Measurements from ENCODE around the gene STK11IP. TPM values are rescaled to one million over a fixed set of nuclear protein-coding genes. Genes with fewer than 3 reads are reported as not detected.
A peak's percentile ranks its signal among the peaks of the same experiment; 100 is the strongest.

STK11IP gene
- total and polyA plus RNA-seq, 2 of the 13 experiments (the other 11 are each of a cell fraction or from before 2014, with no cell fraction given) = 12.8 to 24.0 TPM

- Histone ChIP-seq H4K20me1 (ENCODE audit: insufficient read depth, low read length) (no peaks in the 10 kb centered on the region), H2AFZ (ENCODE audit: low read length) (no peak overlapping the region), H3K4me2 (ENCODE audit: low read depth, low read length) (peak overlapping the region; percentile 90), H3K36me3 (replicated peaks in 1 of 2; ENCODE audit: control insufficient read depth in 1 of 2, insufficient read depth in 2 of 2, low read length in 2 of 2) (peaks cover 12 to 22% of the 10 kb centered on the region in 2 experiments; a peak in 4 of 5 replicates), H3K9ac (ENCODE audit: insufficient read depth, low read depth, low read length) (peak overlapping the region; percentile 60), H3K4me1 (ENCODE audit: insufficient read depth, low read length) (peaks cover 30% of the 10 kb centered on the region), H3K79me2 (ENCODE audit: insufficient read depth, low read length) (no peaks in the 10 kb centered on the region), H3K27ac (ENCODE audit: extremely low read length, insufficient read depth, low read length) (peak overlapping the region; percentile 51), H3K9me3 (ENCODE audit: low read length) (no peaks in the 10 kb centered on the region), H3K4me3 (replicated peaks in 1 of 3; ENCODE audit: insufficient read depth in 1 of 3, low read depth in 2 of 3, low read length in 3 of 3) (peak overlapping the region; percentile 71 to 79 (median 73)), H3K27me3 (ENCODE audit: control insufficient read depth in 1 of 2, insufficient read depth in 2 of 2, low read length in 2 of 2) (no peaks in the 10 kb centered on the region)
- POLR2A ChIA-PET = interaction anchor here (0.7 to 3.3 kb wide), 13 partner anchors 8 to 303 kb away, joined by 3 to 28 read pairs (median 8); partner anchors contain the start of genes CHPF, DNPEP, GMPPA and INHA
- BruUV-seq (replicated peaks) = no TSS peak
- in situ Hi-C loops (cut with HindIII; ENCODE audit: extremely low pct_ligation_motif_present, low pct_unique_long_range_greater_than_20kb) = no loop called here
- FAIRE-seq = no peak
- no peak for DNase-seq (ENCODE audit: low spot score)
- ATAC-seq = peak; percentile 61
- CTCF ChIA-PET (ENCODE audit: low intra/inter-chr PET ratio, low total read pairs) = interaction anchor here (0.7 to 2.4 kb wide), 2 partner anchors 9 to 10 kb away, joined by 3 to 9 read pairs; no protein-coding TSS in a partner anchor
- intact Hi-C loops (cut with micrococcal nuclease; ENCODE audit: unreplicated experiment) = no loop called here
- WGBS (ENCODE audit: low lambda C conversion rate) = 42% methylated on average over 47 of the region's 54 CpGs
- peak; percentile 96; the same call in 1 of the 2 replicates for TF ChIP-seq ZNF572 (CRISPR knock-in tag; IDR thresholded peaks at IDR 0.05)
- TF ChIP-seq HES4 (CRISPR knock-in tag; IDR thresholded peaks at IDR 0.05; ENCODE audit: borderline replicate concordance) = no peak
- TF ChIP-seq RFXAP (CRISPR knock-in tag; IDR thresholded peaks at IDR 0.05; ENCODE audit: borderline replicate concordance) = 0 out of 2 replicates have a peak, but pooled peaks have one; percentile 2
- peak; percentile 48 for TF ChIP-seq RBM22 (optimal IDR thresholded peaks at IDR 0.05; ENCODE audit: low read length)
- TF ChIP-seq NCOR1 (IDR thresholded peaks at IDR 0.05; ENCODE audit: borderline replicate concordance, low read length) = no peak
- TF ChIP-seq ZNF558 (CRISPR knock-in tag; IDR thresholded peaks at IDR 0.05; ENCODE audit: borderline replicate concordance) = no peak; the same call in 1 of the 2 replicates
- peak; percentile 51 for TF ChIP-seq SP2 (CRISPR knock-in tag; IDR thresholded peaks at IDR 0.05)
- no peak for TF ChIP-seq ZBTB8A (CRISPR knock-in tag; IDR thresholded peaks at IDR 0.05; ENCODE audit: borderline replicate concordance, low read depth)
- peak; percentile 5; the same call in 1 of the 2 replicates for TF ChIP-seq SPEN (CRISPR knock-in tag; IDR thresholded peaks at IDR 0.05; ENCODE audit: low read depth)
- TF ChIP-seq POLR2G (IDR thresholded peaks at IDR 0.05; ENCODE audit: low read depth, low read length) = peak; percentile 30
- TF ChIP-seq SOX13 (IDR thresholded peaks at IDR 0.05) = no peak
- no peak for TF ChIP-seq SOX13 (CRISPR knock-in tag; conservative IDR thresholded peaks at IDR 0.05 in 1 of 2, IDR thresholded peaks at IDR 0.05 in 1 of 2)
- 0 out of 2 replicates have a peak, but pooled peaks have one; percentile 8 for TF ChIP-seq PAXIP1 (CRISPR knock-in tag; conservative IDR thresholded peaks at IDR 0.05)
- TF ChIP-seq ZFY (CRISPR knock-in tag; IDR thresholded peaks at IDR 0.05) = 0 out of 2 replicates have a peak, but pooled peaks have one; percentile 1
- TF ChIP-seq EED (CRISPR knock-in tag; IDR thresholded peaks at IDR 0.05) = no peak
- peak; percentile 64; the same call in 1 of the 2 replicates for TF ChIP-seq KDM5A (IDR thresholded peaks at IDR 0.05; ENCODE audit: borderline replicate concordance, low read length)
- TF ChIP-seq ZFP36 (IDR thresholded peaks at IDR 0.05; ENCODE audit: borderline replicate concordance, low read depth, low read length, partially characterized antibody) = no peak
- peak; percentile 22 for TF ChIP-seq IKZF5 (CRISPR knock-in tag; IDR thresholded peaks at IDR 0.05)
Observed at GRCh38 chr2:219551441-219552381, 45.9 kb upstream of the STK11IP start.

Measured in HepG2 (cell line).